MM.1S (cell line): Measurements from ENCODE around the gene SOX18.
A peak's percentile ranks its signal among the peaks of the same experiment; 100 is the strongest.

ENCODE experiments used
- DNase-seq: peaks from one replicate; pipeline ENCODE4 v3.0.0-alpha.2; 2015
- H2AFZ ChIP-seq: fragments of 300-600 bp; sonication (generic); 2 replicates; pipeline ENCODE4 v1.6.0; 2016; ENCODE audit warnings: antibody characterized with exemption, low read length
- H3F3A ChIP-seq: fragments of 300-600 bp; sonication (generic); 2 replicates; pipeline ENCODE4 v1.6.1; 2016; ENCODE audit warnings: mild to moderate bottlenecking, antibody characterized with exemption, low read length, moderate library complexity, mixed read lengths; ENCODE audit not compliant: insufficient read depth
- H3K27ac ChIP-seq: fragments of 300-600 bp; sonication (generic); 2 replicates; pipeline ENCODE4 v1.5.1; 2016; ENCODE audit warnings: mild to moderate bottlenecking, low read length
- H3K27me3 ChIP-seq: fragments of 300-600 bp; sonication (generic); replicated peaks from 2 replicates; pipeline ENCODE4 v1.6.0; 2016; ENCODE audit warnings: low read length; ENCODE audit not compliant: insufficient read depth
- H3K36me3 ChIP-seq: fragments of 300-600 bp; sonication (generic); replicated peaks from 2 replicates; pipeline ENCODE4 v1.6.1; 2016; ENCODE audit warnings: mild to moderate bottlenecking, low read length, mixed read lengths; ENCODE audit not compliant: insufficient read depth
- H3K4me1 ChIP-seq: fragments of 300-600 bp; sonication (generic); 2 replicates; pipeline ENCODE4 v1.6.1; 2016; ENCODE audit warnings: low read length, mixed read lengths
- H3K4me2 ChIP-seq: fragments of 300-600 bp; sonication (generic); 2 replicates; pipeline ENCODE4 v1.6.0; 2016; ENCODE audit warnings: low read depth, low read length
- H3K4me3 ChIP-seq: fragments of 300-600 bp; sonication (generic); 2 replicates; pipeline ENCODE4 v1.5.1; 2016; ENCODE audit warnings: low read length, mixed read lengths
- H3K79me2 ChIP-seq: fragments of 300-600 bp; sonication (generic); 2 replicates; pipeline ENCODE4 v1.6.1; 2016; ENCODE audit warnings: mixed run types, low read length, mixed read lengths
- H3K9ac ChIP-seq: fragments of 300-600 bp; sonication (generic); 2 replicates; pipeline ENCODE4 v1.6.1; 2016; ENCODE audit warnings: low read length, mixed read lengths
- H3K9me2 ChIP-seq: fragments of 300-600 bp; sonication (generic); replicated peaks from 2 replicates; pipeline ENCODE4 v1.6.1; 2016; ENCODE audit warnings: mild to moderate bottlenecking, low read length, mixed read lengths; ENCODE audit not compliant: insufficient read depth
- H3K9me3 ChIP-seq: fragments of 300-600 bp; sonication (generic); replicated peaks from 2 replicates; pipeline ENCODE4 v1.6.1; 2016; ENCODE audit warnings: mild to moderate bottlenecking, low read length, mixed read lengths; ENCODE audit not compliant: insufficient read depth
- H4K20me1 ChIP-seq: fragments of 300-600 bp; sonication (generic); 2 replicates; pipeline ENCODE4 v1.6.1; 2016; ENCODE audit warnings: mild to moderate bottlenecking, low read length, moderate library complexity, mixed read lengths; ENCODE audit not compliant: insufficient read depth
- EZH2 ChIP-seq: fragments of 300-600 bp; sonication (generic); optimal IDR thresholded peaks from 2 replicates; pipeline ENCODE3; 2017; ENCODE audit warnings: low read depth, mild to moderate bottlenecking, antibody characterized with exemption, low read length, mixed read lengths
- EZH2phosphoT487 ChIP-seq: fragments of 300-600 bp; sonication (generic); IDR thresholded peaks from 2 replicates; pipeline ENCODE4 v1.6.1; 2018; ENCODE audit warnings: antibody characterized with exemption, low read length
- TF ChIP-seq, protein P1 (sequence below): fragments of 300-600 bp; sonication (generic); IDR thresholded peaks from 2 replicates; pipeline ENCODE4 v1.5.1; 2016; ENCODE audit warnings: antibody characterized with exemption, low read length, mixed read lengths

Gene SOX18

DNA sequence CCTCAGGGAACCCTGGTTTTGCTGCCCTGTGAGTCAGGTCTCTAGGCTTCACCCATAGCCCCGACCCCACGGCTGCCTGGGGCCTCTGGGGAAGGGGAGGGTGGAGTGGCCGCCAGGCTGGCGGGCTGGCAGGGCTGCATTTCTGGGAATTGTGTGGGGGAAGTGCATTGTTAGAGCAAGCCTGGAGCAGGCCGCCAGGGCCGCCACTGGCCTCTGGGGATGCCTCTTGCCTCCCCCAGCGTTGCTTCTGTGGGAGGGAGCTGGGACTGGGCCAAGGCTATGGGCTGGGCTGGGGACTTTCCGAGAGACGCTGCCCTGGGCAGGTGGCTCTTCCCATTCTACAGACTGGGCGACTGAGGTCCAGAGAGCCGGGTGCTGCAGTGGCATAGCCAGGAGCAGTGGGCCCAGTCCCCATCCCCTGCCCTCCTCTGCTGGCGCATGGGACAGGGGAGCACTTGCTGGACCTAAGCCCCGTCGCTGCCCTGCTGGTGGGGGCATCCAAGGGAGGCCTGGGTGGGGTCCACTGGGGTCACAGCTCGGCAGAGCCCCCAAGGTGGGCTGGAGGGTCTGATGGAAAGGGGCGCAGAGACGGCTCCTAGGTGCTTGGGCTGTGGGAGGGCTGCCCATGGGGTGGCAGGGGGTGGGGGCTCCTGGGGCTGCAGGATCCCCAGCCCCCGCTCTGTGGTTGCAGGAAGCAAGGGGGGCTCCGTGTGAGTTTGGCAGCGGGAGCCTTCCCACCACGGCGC is 6.6 kb upstream of the SOX18 start:
- Histone ChIP-seq H3K9me3 (no peaks in the 10 kb centered on the region), H3K9ac (no peak overlapping the region), H3F3A (no peaks in the 10 kb centered on the region), H3K4me2 (no peak overlapping the region), H3K27me3 (peaks cover 65% of the 10 kb centered on the region), H3K36me3 (no peaks in the 10 kb centered on the region), H4K20me1 (no peaks in the 10 kb centered on the region), H3K4me1 (no peaks in the 10 kb centered on the region), H3K9me2 (no peaks in the 10 kb centered on the region), H3K27ac (no peak overlapping the region), H3K79me2 (no peaks in the 10 kb centered on the region), H2AFZ (no peak overlapping the region), H3K4me3 (no peak overlapping the region)
- TF ChIP-seq, protein P1, sequence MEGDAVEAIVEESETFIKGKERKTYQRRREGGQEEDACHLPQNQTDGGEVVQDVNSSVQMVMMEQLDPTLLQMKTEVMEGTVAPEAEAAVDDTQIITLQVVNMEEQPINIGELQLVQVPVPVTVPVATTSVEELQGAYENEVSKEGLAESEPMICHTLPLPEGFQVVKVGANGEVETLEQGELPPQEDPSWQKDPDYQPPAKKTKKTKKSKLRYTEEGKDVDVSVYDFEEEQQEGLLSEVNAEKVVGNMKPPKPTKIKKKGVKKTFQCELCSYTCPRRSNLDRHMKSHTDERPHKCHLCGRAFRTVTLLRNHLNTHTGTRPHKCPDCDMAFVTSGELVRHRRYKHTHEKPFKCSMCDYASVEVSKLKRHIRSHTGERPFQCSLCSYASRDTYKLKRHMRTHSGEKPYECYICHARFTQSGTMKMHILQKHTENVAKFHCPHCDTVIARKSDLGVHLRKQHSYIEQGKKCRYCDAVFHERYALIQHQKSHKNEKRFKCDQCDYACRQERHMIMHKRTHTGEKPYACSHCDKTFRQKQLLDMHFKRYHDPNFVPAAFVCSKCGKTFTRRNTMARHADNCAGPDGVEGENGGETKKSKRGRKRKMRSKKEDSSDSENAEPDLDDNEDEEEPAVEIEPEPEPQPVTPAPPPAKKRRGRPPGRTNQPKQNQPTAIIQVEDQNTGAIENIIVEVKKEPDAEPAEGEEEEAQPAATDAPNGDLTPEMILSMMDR: no peak
- TF ChIP-seq EZH2 (no peak), EZH2phosphoT487 (no peak)
- DNase-seq: no peak

DNA sequence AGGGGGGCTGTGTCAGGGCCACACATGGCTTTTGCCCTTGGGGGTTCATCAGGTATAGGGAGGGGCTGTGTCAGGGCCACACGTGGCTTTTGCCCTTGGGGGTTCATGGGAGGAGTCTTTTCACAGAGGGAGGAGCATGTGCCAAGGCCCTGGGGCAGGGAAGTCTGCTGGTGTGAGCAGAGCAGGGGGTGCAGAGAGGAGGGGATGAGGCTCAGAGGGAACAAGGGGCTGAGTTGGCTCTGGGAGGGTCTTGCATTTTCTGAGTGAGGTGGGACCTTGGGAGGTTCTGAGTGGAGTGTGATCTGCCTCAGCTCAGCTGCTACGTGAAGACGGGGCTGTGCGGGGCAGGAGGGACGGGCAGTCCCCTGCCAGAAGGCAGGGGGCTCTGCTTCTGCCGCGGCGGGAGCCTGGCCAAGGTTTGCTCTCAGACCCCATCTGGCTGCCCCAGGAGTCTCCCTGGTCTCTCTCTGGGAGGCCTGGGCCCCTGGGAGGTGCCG is 6.0 kb upstream of the SOX18 start:
- H3K79me2 ChIP-seq: no peaks in the 10 kb centered on the region
- H3K4me1 ChIP-seq: no peaks in the 10 kb centered on the region
- no peaks in the 10 kb centered on the region for H4K20me1 ChIP-seq
- no peak overlapping the region for H3K9ac ChIP-seq
- H3K9me3 ChIP-seq: no peaks in the 10 kb centered on the region
- H3K9me2 ChIP-seq: no peaks in the 10 kb centered on the region
- TF ChIP-seq EZH2phosphoT487 (no peak), EZH2 (no peak)
- TF ChIP-seq, protein P1: no peak
- no peak overlapping the region for H2AFZ ChIP-seq
- H3F3A ChIP-seq: no peaks in the 10 kb centered on the region
- no peaks in the 10 kb centered on the region for H3K36me3 ChIP-seq
- no peak overlapping the region for H3K27ac ChIP-seq
- H3K27me3 ChIP-seq: peaks cover 71% of the 10 kb centered on the region
- H3K4me3 ChIP-seq: no peak overlapping the region
- no peak overlapping the region for H3K4me2 ChIP-seq
- no peak for DNase-seq

- Histone ChIP-seq H3K9ac (no peak overlapping the region), H4K20me1 (no peaks in the 10 kb centered on the region), H3K4me3 (no peak overlapping the region), H3K9me3 (no peaks in the 10 kb centered on the region), H3K36me3 (no peaks in the 10 kb centered on the region), H3K4me1 (no peaks in the 10 kb centered on the region), H3K9me2 (no peaks in the 10 kb centered on the region), H3K79me2 (no peaks in the 10 kb centered on the region), H3K4me2 (no peak overlapping the region), H3F3A (no peaks in the 10 kb centered on the region), H3K27me3 (peaks cover 64% of the 10 kb centered on the region), H2AFZ (no peak overlapping the region), H3K27ac (no peak overlapping the region)
- DNase-seq: no peak
- TF ChIP-seq EZH2: no peak
- TF ChIP-seq, protein P1: peak; percentile 21
- TF ChIP-seq EZH2phosphoT487: no peak
These were observed 4.6 kb upstream of the SOX18 start for GRCh38 chr20:64053841-64054661.
